ENCODE data around the gene PEAR1.

DNA sequence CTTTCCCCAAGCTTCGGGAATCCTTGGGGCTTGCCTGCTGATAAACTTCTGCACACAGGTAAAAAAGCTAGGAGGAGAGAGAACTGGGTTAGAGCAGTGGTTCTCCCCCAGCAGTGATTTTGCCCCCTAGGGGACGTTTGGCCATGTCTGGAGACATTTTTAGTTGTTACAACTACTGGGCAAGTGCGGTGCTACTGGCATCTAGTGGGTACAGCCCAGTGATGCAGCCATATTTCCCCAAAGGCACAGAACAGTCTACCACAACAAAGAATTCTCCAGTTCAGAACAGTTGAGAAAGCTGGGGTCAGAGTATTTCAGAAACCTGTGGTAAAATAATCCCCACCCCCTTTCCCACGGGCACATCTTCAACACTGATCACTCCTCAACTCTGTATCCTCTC is 68.2 kb downstream of the PEAR1 start:
- no peak for TF ChIP-seq POLR2AphosphoS5 (IDR thresholded peaks at IDR 0.05; ENCODE audit: low read depth)
- TF ChIP-seq, protein P1, sequence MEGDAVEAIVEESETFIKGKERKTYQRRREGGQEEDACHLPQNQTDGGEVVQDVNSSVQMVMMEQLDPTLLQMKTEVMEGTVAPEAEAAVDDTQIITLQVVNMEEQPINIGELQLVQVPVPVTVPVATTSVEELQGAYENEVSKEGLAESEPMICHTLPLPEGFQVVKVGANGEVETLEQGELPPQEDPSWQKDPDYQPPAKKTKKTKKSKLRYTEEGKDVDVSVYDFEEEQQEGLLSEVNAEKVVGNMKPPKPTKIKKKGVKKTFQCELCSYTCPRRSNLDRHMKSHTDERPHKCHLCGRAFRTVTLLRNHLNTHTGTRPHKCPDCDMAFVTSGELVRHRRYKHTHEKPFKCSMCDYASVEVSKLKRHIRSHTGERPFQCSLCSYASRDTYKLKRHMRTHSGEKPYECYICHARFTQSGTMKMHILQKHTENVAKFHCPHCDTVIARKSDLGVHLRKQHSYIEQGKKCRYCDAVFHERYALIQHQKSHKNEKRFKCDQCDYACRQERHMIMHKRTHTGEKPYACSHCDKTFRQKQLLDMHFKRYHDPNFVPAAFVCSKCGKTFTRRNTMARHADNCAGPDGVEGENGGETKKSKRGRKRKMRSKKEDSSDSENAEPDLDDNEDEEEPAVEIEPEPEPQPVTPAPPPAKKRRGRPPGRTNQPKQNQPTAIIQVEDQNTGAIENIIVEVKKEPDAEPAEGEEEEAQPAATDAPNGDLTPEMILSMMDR (IDR thresholded peaks at IDR 0.05; ENCODE audit: insufficient read depth, low read length), result peak; percentile 36
- TF ChIP-seq, protein P2, sequence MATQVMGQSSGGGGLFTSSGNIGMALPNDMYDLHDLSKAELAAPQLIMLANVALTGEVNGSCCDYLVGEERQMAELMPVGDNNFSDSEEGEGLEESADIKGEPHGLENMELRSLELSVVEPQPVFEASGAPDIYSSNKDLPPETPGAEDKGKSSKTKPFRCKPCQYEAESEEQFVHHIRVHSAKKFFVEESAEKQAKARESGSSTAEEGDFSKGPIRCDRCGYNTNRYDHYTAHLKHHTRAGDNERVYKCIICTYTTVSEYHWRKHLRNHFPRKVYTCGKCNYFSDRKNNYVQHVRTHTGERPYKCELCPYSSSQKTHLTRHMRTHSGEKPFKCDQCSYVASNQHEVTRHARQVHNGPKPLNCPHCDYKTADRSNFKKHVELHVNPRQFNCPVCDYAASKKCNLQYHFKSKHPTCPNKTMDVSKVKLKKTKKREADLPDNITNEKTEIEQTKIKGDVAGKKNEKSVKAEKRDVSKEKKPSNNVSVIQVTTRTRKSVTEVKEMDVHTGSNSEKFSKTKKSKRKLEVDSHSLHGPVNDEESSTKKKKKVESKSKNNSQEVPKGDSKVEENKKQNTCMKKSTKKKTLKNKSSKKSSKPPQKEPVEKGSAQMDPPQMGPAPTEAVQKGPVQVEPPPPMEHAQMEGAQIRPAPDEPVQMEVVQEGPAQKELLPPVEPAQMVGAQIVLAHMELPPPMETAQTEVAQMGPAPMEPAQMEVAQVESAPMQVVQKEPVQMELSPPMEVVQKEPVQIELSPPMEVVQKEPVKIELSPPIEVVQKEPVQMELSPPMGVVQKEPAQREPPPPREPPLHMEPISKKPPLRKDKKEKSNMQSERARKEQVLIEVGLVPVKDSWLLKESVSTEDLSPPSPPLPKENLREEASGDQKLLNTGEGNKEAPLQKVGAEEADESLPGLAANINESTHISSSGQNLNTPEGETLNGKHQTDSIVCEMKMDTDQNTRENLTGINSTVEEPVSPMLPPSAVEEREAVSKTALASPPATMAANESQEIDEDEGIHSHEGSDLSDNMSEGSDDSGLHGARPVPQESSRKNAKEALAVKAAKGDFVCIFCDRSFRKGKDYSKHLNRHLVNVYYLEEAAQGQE (IDR thresholded peaks at IDR 0.05; ENCODE audit: insufficient replicate concordance, low read depth), result no peak
- TF ChIP-seq SPI1 (IDR thresholded peaks at IDR 0.05; ENCODE audit: borderline replicate concordance, low read depth), result no peak
